Measurements from ENCODE around the gene TFEB. TPM values are rescaled to one million over a fixed set of nuclear protein-coding genes. Genes with fewer than 3 reads are reported as not detected.

The TFEB gene
- total and polyA plus RNA-seq, 2 of the 8 experiments (the other 6 are each of a cell fraction or from before 2014, with no cell fraction given), result 2.3 to 6.7 TPM

DNA sequence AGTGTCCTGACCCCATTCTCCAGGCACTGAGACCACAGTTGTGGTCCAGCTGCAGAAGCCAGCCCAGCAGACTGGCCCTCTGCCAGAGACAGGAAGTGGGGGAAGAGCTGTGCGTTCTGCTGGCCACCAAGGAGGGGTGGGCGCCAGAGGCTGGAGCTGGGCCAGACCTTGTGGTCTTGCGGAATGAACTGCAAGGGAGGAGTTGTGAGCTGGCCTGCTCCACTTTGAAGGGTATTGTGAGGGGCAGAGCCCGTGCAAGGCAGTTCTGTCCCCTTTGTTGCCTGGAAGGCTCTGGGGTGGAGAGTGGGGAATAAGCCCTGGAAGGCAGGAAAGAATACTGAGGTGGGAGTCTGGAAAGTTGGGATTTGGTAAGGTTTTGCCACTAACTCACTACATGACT, 100.8 kb downstream of the TFEB start (continued):
- TF ChIP-seq, protein P1, sequence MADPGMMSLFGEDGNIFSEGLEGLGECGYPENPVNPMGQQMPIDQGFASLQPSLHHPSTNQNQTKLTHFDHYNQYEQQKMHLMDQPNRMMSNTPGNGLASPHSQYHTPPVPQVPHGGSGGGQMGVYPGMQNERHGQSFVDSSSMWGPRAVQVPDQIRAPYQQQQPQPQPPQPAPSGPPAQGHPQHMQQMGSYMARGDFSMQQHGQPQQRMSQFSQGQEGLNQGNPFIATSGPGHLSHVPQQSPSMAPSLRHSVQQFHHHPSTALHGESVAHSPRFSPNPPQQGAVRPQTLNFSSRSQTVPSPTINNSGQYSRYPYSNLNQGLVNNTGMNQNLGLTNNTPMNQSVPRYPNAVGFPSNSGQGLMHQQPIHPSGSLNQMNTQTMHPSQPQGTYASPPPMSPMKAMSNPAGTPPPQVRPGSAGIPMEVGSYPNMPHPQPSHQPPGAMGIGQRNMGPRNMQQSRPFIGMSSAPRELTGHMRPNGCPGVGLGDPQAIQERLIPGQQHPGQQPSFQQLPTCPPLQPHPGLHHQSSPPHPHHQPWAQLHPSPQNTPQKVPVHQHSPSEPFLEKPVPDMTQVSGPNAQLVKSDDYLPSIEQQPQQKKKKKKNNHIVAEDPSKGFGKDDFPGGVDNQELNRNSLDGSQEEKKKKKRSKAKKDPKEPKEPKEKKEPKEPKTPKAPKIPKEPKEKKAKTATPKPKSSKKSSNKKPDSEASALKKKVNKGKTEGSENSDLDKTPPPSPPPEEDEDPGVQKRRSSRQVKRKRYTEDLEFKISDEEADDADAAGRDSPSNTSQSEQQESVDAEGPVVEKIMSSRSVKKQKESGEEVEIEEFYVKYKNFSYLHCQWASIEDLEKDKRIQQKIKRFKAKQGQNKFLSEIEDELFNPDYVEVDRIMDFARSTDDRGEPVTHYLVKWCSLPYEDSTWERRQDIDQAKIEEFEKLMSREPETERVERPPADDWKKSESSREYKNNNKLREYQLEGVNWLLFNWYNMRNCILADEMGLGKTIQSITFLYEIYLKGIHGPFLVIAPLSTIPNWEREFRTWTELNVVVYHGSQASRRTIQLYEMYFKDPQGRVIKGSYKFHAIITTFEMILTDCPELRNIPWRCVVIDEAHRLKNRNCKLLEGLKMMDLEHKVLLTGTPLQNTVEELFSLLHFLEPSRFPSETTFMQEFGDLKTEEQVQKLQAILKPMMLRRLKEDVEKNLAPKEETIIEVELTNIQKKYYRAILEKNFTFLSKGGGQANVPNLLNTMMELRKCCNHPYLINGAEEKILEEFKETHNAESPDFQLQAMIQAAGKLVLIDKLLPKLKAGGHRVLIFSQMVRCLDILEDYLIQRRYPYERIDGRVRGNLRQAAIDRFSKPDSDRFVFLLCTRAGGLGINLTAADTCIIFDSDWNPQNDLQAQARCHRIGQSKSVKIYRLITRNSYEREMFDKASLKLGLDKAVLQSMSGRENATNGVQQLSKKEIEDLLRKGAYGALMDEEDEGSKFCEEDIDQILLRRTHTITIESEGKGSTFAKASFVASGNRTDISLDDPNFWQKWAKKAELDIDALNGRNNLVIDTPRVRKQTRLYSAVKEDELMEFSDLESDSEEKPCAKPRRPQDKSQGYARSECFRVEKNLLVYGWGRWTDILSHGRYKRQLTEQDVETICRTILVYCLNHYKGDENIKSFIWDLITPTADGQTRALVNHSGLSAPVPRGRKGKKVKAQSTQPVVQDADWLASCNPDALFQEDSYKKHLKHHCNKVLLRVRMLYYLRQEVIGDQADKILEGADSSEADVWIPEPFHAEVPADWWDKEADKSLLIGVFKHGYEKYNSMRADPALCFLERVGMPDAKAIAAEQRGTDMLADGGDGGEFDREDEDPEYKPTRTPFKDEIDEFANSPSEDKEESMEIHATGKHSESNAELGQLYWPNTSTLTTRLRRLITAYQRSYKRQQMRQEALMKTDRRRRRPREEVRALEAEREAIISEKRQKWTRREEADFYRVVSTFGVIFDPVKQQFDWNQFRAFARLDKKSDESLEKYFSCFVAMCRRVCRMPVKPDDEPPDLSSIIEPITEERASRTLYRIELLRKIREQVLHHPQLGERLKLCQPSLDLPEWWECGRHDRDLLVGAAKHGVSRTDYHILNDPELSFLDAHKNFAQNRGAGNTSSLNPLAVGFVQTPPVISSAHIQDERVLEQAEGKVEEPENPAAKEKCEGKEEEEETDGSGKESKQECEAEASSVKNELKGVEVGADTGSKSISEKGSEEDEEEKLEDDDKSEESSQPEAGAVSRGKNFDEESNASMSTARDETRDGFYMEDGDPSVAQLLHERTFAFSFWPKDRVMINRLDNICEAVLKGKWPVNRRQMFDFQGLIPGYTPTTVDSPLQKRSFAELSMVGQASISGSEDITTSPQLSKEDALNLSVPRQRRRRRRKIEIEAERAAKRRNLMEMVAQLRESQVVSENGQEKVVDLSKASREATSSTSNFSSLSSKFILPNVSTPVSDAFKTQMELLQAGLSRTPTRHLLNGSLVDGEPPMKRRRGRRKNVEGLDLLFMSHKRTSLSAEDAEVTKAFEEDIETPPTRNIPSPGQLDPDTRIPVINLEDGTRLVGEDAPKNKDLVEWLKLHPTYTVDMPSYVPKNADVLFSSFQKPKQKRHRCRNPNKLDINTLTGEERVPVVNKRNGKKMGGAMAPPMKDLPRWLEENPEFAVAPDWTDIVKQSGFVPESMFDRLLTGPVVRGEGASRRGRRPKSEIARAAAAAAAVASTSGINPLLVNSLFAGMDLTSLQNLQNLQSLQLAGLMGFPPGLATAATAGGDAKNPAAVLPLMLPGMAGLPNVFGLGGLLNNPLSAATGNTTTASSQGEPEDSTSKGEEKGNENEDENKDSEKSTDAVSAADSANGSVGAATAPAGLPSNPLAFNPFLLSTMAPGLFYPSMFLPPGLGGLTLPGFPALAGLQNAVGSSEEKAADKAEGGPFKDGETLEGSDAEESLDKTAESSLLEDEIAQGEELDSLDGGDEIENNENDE (IDR thresholded peaks at IDR 0.05; ENCODE audit: insufficient replicate concordance, low read length), result no peak
- TF ChIP-seq, protein P2, sequence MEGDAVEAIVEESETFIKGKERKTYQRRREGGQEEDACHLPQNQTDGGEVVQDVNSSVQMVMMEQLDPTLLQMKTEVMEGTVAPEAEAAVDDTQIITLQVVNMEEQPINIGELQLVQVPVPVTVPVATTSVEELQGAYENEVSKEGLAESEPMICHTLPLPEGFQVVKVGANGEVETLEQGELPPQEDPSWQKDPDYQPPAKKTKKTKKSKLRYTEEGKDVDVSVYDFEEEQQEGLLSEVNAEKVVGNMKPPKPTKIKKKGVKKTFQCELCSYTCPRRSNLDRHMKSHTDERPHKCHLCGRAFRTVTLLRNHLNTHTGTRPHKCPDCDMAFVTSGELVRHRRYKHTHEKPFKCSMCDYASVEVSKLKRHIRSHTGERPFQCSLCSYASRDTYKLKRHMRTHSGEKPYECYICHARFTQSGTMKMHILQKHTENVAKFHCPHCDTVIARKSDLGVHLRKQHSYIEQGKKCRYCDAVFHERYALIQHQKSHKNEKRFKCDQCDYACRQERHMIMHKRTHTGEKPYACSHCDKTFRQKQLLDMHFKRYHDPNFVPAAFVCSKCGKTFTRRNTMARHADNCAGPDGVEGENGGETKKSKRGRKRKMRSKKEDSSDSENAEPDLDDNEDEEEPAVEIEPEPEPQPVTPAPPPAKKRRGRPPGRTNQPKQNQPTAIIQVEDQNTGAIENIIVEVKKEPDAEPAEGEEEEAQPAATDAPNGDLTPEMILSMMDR (IDR thresholded peaks at IDR 0.05; ENCODE audit: control extremely low read depth in 1 of 3, insufficient read depth in 1 of 3, low read depth in 1 of 3, low read length in 3 of 3), result peak in 1 of 3 experiments; percentile 1; a peak in 1 of 4 replicates
